Measurements from ENCODE around the gene ANKRD24.
"Not testable (repeated sequence)": the region's sequence is repeated elsewhere in the genome, so short reads cannot be mapped to it uniquely, and the experiment has no call there.

Gene ANKRD24

GRCh38 chr19:4230237-4230636 is 47.7 kb downstream of the ANKRD24 start:
- not testable (repeated sequence) for DNase-seq (ENCODE audit: low spot score)

- DNase-seq (ENCODE audit: low spot score) = not testable (repeated sequence)
Measured at GRCh38 chr19:4231521-4231920, 49.0 kb downstream of the ANKRD24 start.

- not testable (repeated sequence) for DNase-seq (ENCODE audit: low spot score)
Measured at GRCh38 chr19:4232139-4232538, 49.6 kb downstream of the ANKRD24 start.

- DNase-seq (ENCODE audit: low spot score) = peak; percentile 47
Measured at GRCh38 chr19:4232614-4233281, 50.3 kb downstream of the ANKRD24 start.

GRCh38 chr19:4233282-4233853 is 50.9 kb downstream of the ANKRD24 start:
- peak; percentile 64 for DNase-seq (ENCODE audit: low spot score)

GRCh38 chr19:4234142-4234861 is 51.8 kb downstream of the ANKRD24 start:
- DNase-seq (ENCODE audit: low spot score) = peak; percentile 31

- no peak for DNase-seq (ENCODE audit: low spot score)
Measured at GRCh38 chr19:4234862-4235201, 52.3 kb downstream of the ANKRD24 start.

- not testable (repeated sequence) for DNase-seq (ENCODE audit: low spot score)
Measured at GRCh38 chr19:4237510-4237909, 55.0 kb downstream of the ANKRD24 start.

- peak; percentile 12 for DNase-seq (ENCODE audit: low spot score)
Measured at GRCh38 chr19:4238831-4239230, 56.3 kb downstream of the ANKRD24 start.

- DNase-seq (ENCODE audit: low spot score) = no peak
Measured at GRCh38 chr19:4241824-4242430, 59.4 kb downstream of the ANKRD24 start.

GRCh38 chr19:4245938-4246337 is 63.4 kb downstream of the ANKRD24 start:
- not testable (repeated sequence) for DNase-seq (ENCODE audit: low spot score)

- DNase-seq (ENCODE audit: low spot score) = peak; percentile 97
Measured at GRCh38 chr19:4246767-4247593, 64.5 kb downstream of the ANKRD24 start, which contains the start of gene YJU2. TSS of gene YJU2 (plus strand) at chr19:4247080. CDS start at chr19:4247147, 67 bp downstream.

- no peak for DNase-seq (ENCODE audit: low spot score)
Measured at GRCh38 chr19:4256563-4256962, 74.1 kb downstream of the ANKRD24 start.

GRCh38 chr19:4257025-4257424 is 74.5 kb downstream of the ANKRD24 start:
- DNase-seq (ENCODE audit: low spot score) = no peak

GRCh38 chr19:4258181-4258580 is 75.7 kb downstream of the ANKRD24 start:
- DNase-seq (ENCODE audit: low spot score) = no peak

- no peak for DNase-seq (ENCODE audit: low spot score)
Measured at GRCh38 chr19:4260613-4261191, 78.2 kb downstream of the ANKRD24 start.

GRCh38 chr19:4264812-4265211 is 82.3 kb downstream of the ANKRD24 start:
- no peak for DNase-seq (ENCODE audit: low spot score)

GRCh38 chr19:4266253-4267000 is 83.9 kb downstream of the ANKRD24 start:
- no peak for DNase-seq (ENCODE audit: low spot score)

- DNase-seq (ENCODE audit: low spot score) = peak; percentile 86
Measured at GRCh38 chr19:4267101-4267900, 84.8 kb downstream of the ANKRD24 start.
